ENCODE results near the gene KLHL12.

- TF ChIP-seq CTCF (conservative IDR thresholded peaks at IDR 0.05), result no peak
- no peak for TF ChIP-seq EZH2 (IDR thresholded peaks at IDR 0.05; ENCODE audit: low read depth)
Measured at GRCh38 chr1:202854787-202855186, 72.2 kb downstream of the KLHL12 start.

Data from PC-9 (cell line).